Adrenal gland (tissue), 12 donors: ENCODE measurements around the gene NKIRAS2. TPM values are rescaled to one million over a fixed set of nuclear protein-coding genes. Genes with fewer than 3 reads are reported as not detected.
A peak's percentile ranks its signal among the peaks of the same experiment; 100 is the strongest.

Experiments used
- DNase-seq, 7 donors: peaks; one replicate each; pipeline ENCODE4 v3.0.0-alpha.2; 2019 to 2020
- H3K27ac ChIP-seq, 5 donors: fragments of 200-600 bp; sonication (generic) in 4 of 5; 1 replicate in 3 of 5; 2 replicates in 2 of 5; pipeline versions ENCODE4 v1.5.1 to v1.8.0; 2016 to 2020; ENCODE audit warnings: mild to moderate bottlenecking in 1 of 5
- H3K27me3 ChIP-seq: fragments of 200-600 bp; 2 replicates; pipeline ENCODE4 v1.8.0; 2021
- H3K36me3 ChIP-seq, 2 donors: fragments of 200-600 bp; replicated peaks in 1 of 2; 1 replicate in 1 of 2; 2 replicates in 1 of 2; pipeline versions ENCODE4 v1.5.1 to v1.8.0; 2018 to 2022
- H3K4me1 ChIP-seq, 2 donors: fragments of 200-600 bp; replicated peaks in 1 of 2; 1 replicate in 1 of 2; 2 replicates in 1 of 2; pipeline versions ENCODE4 v1.5.1 to v1.8.0; 2018 to 2021
- H3K4me3 ChIP-seq, 4 donors: fragments of 200-600 bp; sonication (generic) in 3 of 4; one replicate each; pipeline ENCODE4 v1.5.1; 2016 to 2018
- H3K9me3 ChIP-seq, 3 donors: fragments of 200-600 bp; sonication (generic) in 1 of 3; replicated peaks in 1 of 3; 1 replicate in 2 of 3; 2 replicates in 1 of 3; pipeline versions ENCODE4 v1.5.1 to v1.8.0; 2016 to 2021
- POLR2A ChIP-seq, 2 donors: fragments of 450-650 bp; IDR thresholded peaks; one replicate each; pipeline ENCODE4 v1.6.1; 2017; ENCODE audit warnings: antibody characterized with exemption in 2 of 2, mild to moderate bottlenecking in 2 of 2, moderate library complexity in 1 of 2
- WGBS, 4 donors: extraction: QIAGEN DNeasy Blood & Tissue Kit in 2 of 4; methylation state at CpG; one replicate each; pipeline versions ENCODE4 v1.1.5 to v1.1.7; 2013 to 2017; 5-methylcytosine and 5-hydroxymethylcytosine counted together
- intact Hi-C, 2 donors: fragments of 100-400 bp; cut with DNase I; formaldehyde crosslinking; loops; one replicate each; pipeline versions ENCODE4 v1.14.1 to v1.15.0; 2022 to 2023
- polyA plus RNA-seq, 3 donors: library from polyadenylated mRNA; stranded (reverse); fragments of 200-250 nt in 2 of 3; fragments of 350-450 nt in 1 of 3; fragmentation: Illumina TruSeq in 1 of 3; extraction: RNeasy Lipid Tissue Mini Kit (QIAGEN cat#74804) in 1 of 3; gene quantifications; one replicate each; pipeline ENCODE4 v1.2.3, GENCODE V29; 2013 to 2014
- total RNA-seq, 9 donors: library from RNA; depleted of rRNA in 4 of 9; stranded (reverse); fragments of >200 nt in 4 of 9; fragments of 120-200 nt in 1 of 9; fragmentation: NEBNext Ultra II Directional in 1 of 9; extraction: Animal tissue kit (Norgen Biotek cat#: 25700) in 1 of 9; gene quantifications; one replicate each; pipeline versions ENCODE4 v1.1.0 to v1.2.4, GENCODE V29; 2013 to 2023
- TF ChIP-seq, protein P1 (sequence below), 6 experiments: fragments of 450-650 bp in 4 of 6; fragments of 200-600 bp in 2 of 6; sonication (generic) in 1 of 6; IDR thresholded peaks; 1 replicate in 5 of 6; 2 replicates in 1 of 6; pipeline versions ENCODE4 v1.5.1 to v1.8.0; 2016 to 2021; ENCODE audit warnings: antibody characterized with exemption in 6 of 6, mild to moderate bottlenecking in 2 of 6, moderate library complexity in 1 of 6
- donor health status: healthy with polysubstance abuse.
- donor health status: Bipolar disorder and iron deficiency.
- donor health status: DM: yes; HTN: yes; CAD: no.
- donor health status: DM: no; HTN: no; CAD: no.
- donor health status: DM: no; HTN: no; CAD: no.
- donor health status: DM: yes; HTN: yes; CAD: no.

NKIRAS2 gene
- total and polyA plus RNA-seq, 12 donors: 22.9 to 56.8 (median 29.4) TPM

GRCh38 chr17:42049834-42050392, 30.0 kb downstream of the NKIRAS2 start:
- Histone ChIP-seq H3K27me3 (no peaks in the 10 kb centered on the region), H3K4me1 (peaks cover 0 to 6% of the 10 kb centered on the region in 2 donors), H3K9me3 (no peaks in the 10 kb centered on the region), H3K36me3 (no peaks in the 10 kb centered on the region), H3K4me3 (peak overlapping the region in 2 of 4 donors; percentile 52 to 90), H3K27ac (no peak overlapping the region)
- WGBS, 4 donors: 0 to 3% (median 1%) methylated on average over 1 to 7 of the region's 7 CpGs
- intact Hi-C loops: no loop called here
- no peak for DNase-seq
- TF ChIP-seq, protein P1, sequence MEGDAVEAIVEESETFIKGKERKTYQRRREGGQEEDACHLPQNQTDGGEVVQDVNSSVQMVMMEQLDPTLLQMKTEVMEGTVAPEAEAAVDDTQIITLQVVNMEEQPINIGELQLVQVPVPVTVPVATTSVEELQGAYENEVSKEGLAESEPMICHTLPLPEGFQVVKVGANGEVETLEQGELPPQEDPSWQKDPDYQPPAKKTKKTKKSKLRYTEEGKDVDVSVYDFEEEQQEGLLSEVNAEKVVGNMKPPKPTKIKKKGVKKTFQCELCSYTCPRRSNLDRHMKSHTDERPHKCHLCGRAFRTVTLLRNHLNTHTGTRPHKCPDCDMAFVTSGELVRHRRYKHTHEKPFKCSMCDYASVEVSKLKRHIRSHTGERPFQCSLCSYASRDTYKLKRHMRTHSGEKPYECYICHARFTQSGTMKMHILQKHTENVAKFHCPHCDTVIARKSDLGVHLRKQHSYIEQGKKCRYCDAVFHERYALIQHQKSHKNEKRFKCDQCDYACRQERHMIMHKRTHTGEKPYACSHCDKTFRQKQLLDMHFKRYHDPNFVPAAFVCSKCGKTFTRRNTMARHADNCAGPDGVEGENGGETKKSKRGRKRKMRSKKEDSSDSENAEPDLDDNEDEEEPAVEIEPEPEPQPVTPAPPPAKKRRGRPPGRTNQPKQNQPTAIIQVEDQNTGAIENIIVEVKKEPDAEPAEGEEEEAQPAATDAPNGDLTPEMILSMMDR (IDR thresholded peaks at IDR 0.05): no peak
- no peak for TF ChIP-seq POLR2A (IDR thresholded peaks at IDR 0.05)

DNA sequence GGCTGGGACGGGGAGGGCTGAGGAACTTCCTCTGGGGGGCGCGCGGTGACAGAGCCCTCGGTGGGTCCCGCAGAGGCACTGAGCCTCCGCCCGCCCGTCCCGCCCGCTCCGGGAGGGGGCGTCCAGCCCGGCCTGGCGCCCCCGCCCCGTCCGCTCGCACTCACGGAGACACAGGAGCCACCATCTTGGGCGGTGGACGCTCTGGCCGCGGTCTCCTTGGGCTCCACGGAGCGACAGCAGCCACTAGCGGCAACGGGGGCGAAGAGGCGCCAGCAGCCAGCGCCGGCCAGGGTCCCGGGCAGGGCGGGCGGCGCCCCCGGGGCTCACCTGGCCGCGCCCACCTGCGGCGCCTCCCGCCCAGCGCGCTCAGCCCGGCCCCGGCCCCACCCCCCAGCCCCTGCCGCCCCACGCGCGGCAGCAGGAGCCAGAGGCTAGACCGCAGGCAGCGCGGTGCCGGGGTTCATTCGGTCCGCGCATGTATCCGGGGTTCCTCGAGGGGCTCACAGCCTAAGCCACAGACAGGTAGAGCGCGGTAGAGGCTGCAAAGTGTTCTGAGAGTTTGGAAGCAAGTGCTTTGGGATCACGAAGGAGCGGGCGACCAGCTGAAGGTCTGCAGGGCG, 30.6 kb downstream of the NKIRAS2 start, which contains the start of gene C17orf113:
C17orf113 (minus strand) TSS at position 209 of the 620 bp plus-strand sequence. CDS start 7,225 bp downstream, outside the sequence.
- no peaks in the 10 kb centered on the region for H3K36me3 ChIP-seq
- intact Hi-C loops: no loop called here
- H3K9me3 ChIP-seq: no peaks in the 10 kb centered on the region
- H3K27me3 ChIP-seq: no peaks in the 10 kb centered on the region
- peak within 1 kb of the TSS in 2 of 4 donors; percentile 52 to 90 for H3K4me3 ChIP-seq
- TF ChIP-seq POLR2A (IDR thresholded peaks at IDR 0.05): no peak
- TF ChIP-seq, protein P1 (IDR thresholded peaks at IDR 0.05): peak in 2 of 6 experiments; percentile 16 to 34
- H3K27ac ChIP-seq: no peak within 1 kb of the TSS
- DNase-seq: peak; percentile 37 to 71 (median 52)
- WGBS, 4 donors: 0 to 1% methylated on average over 60 to 65 of the region's 65 CpGs; no CpG with 5 or more reads in 2 of the 4 donors
- peaks cover 0 to 6% of the 10 kb centered on the region in 2 donors for H3K4me1 ChIP-seq

- intact Hi-C loops: no loop called here
- Histone ChIP-seq H3K4me3 (peak overlapping the region in 2 of 4 donors; percentile 26 to 90), H3K27me3 (no peaks in the 10 kb centered on the region), H3K4me1 (peaks cover 0 to 6% of the 10 kb centered on the region in 2 donors), H3K36me3 (no peaks in the 10 kb centered on the region), H3K27ac (no peak overlapping the region), H3K9me3 (no peaks in the 10 kb centered on the region)
- DNase-seq: no peak
- 60 to 87% (median 70%) methylated on average over 6 to 8 of the region's 8 CpGs for WGBS, 4 donors
- TF ChIP-seq POLR2A (IDR thresholded peaks at IDR 0.05): no peak
- TF ChIP-seq, protein P1 (IDR thresholded peaks at IDR 0.05): no peak
Observed at GRCh38 chr17:42051013-42051400, 31.1 kb downstream of the NKIRAS2 start.

DNA sequence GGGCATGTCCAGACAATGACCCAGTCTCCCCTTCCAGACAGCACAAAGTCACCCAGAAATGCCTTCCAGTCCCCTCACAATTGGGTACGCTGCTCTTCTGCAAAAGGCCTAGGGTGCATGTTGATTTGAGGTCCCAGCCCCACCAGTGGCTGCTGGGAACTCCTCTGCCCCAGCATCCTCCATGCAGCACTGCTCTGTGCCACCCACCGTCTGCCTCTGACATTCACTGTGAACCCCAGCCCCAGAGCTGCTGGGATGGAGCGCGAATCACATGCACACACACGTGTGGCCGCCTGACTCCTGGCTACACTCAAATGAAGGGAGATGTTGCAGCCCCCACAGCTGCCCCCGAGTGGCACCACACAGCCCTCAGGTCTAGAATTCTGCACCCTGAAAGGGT, 31.8 kb downstream of the NKIRAS2 start:
- WGBS, 4 donors: 90 to 100% (median 91%) methylated on average over 4 to 7 of the region's 7 CpGs
- Histone ChIP-seq H3K4me3 (no peak overlapping the region), H3K36me3 (no peaks in the 10 kb centered on the region), H3K9me3 (no peaks in the 10 kb centered on the region), H3K27me3 (no peaks in the 10 kb centered on the region), H3K4me1 (peaks cover 0 to 6% of the 10 kb centered on the region in 2 donors), H3K27ac (no peak overlapping the region)
- no peak for DNase-seq
- no peak for TF ChIP-seq POLR2A (IDR thresholded peaks at IDR 0.05)
- TF ChIP-seq, protein P1 (IDR thresholded peaks at IDR 0.05): no peak
- intact Hi-C loops: no loop called here
